ENCODE measurements around the gene NDUFS3.
"Not testable (repeated sequence)": the region's sequence is repeated elsewhere in the genome, so short reads cannot be mapped to it uniquely, and the experiment has no call there.

Gene NDUFS3

GRCh38 chr11:47536915-47537314, 42.0 kb upstream of the NDUFS3 start:
- TF ChIP-seq YY1 (IDR thresholded peaks at IDR 0.05; ENCODE audit: insufficient read depth, insufficient read length): no peak
- TF ChIP-seq SUZ12 (IDR thresholded peaks at IDR 0.05; ENCODE audit: extremely low read depth, insufficient read depth, insufficient read length): no peak
- no peak for TF ChIP-seq ZNF274 (IDR thresholded peaks at IDR 0.05; ENCODE audit: low read depth, low read length)
- H3K9ac ChIP-seq (ENCODE audit: insufficient read length, low read depth): no peak overlapping the region
- H3K36me3 ChIP-seq (ENCODE audit: insufficient read depth, insufficient read length, low read length): peaks cover 16% of the 10 kb centered on the region
- H3K9me3 ChIP-seq (ENCODE audit: insufficient read depth, low read length): no peaks in the 10 kb centered on the region
- DNase-seq (ENCODE audit: low read depth, low spot score): no peak
- H3K27me3 ChIP-seq (ENCODE audit: insufficient read depth, insufficient read length): no peaks in the 10 kb centered on the region
- H3K4me1 ChIP-seq (ENCODE audit: insufficient read depth, insufficient read length): peaks cover 4% of the 10 kb centered on the region
- H3K4me3 ChIP-seq (ENCODE audit: insufficient read length, low read depth): no peak overlapping the region

- H3K4me1 ChIP-seq (ENCODE audit: insufficient read depth, insufficient read length): peaks cover 4% of the 10 kb centered on the region
- H3K27me3 ChIP-seq (ENCODE audit: insufficient read depth, insufficient read length): no peaks in the 10 kb centered on the region
- DNase-seq (ENCODE audit: low read depth, low spot score): no peak
- H3K9ac ChIP-seq (ENCODE audit: insufficient read length, low read depth): no peak overlapping the region
- no peak overlapping the region for H3K4me3 ChIP-seq (ENCODE audit: insufficient read length, low read depth)
- TF ChIP-seq SUZ12 (IDR thresholded peaks at IDR 0.05; ENCODE audit: extremely low read depth, insufficient read depth, insufficient read length): no peak
- TF ChIP-seq YY1 (IDR thresholded peaks at IDR 0.05; ENCODE audit: insufficient read depth, insufficient read length): no peak
- TF ChIP-seq ZNF274 (IDR thresholded peaks at IDR 0.05; ENCODE audit: low read depth, low read length): no peak
- H3K9me3 ChIP-seq (ENCODE audit: insufficient read depth, low read length): no peaks in the 10 kb centered on the region
- peaks cover 16% of the 10 kb centered on the region for H3K36me3 ChIP-seq (ENCODE audit: insufficient read depth, insufficient read length, low read length)
These were observed 39.9 kb upstream of the NDUFS3 start for GRCh38 chr11:47538741-47539565.

- DNase-seq (ENCODE audit: low read depth, low spot score): no peak
- TF ChIP-seq YY1 (IDR thresholded peaks at IDR 0.05; ENCODE audit: insufficient read depth, insufficient read length) (no peak), ZNF274 (IDR thresholded peaks at IDR 0.05; ENCODE audit: low read depth, low read length) (no peak), SUZ12 (IDR thresholded peaks at IDR 0.05; ENCODE audit: extremely low read depth, insufficient read depth, insufficient read length) (no peak)
- Histone ChIP-seq H3K9ac (ENCODE audit: insufficient read length, low read depth) (no peak overlapping the region), H3K36me3 (ENCODE audit: insufficient read depth, insufficient read length, low read length) (peaks cover 15% of the 10 kb centered on the region), H3K9me3 (ENCODE audit: insufficient read depth, low read length) (no peaks in the 10 kb centered on the region), H3K4me1 (ENCODE audit: insufficient read depth, insufficient read length) (peaks cover 4% of the 10 kb centered on the region), H3K4me3 (ENCODE audit: insufficient read length, low read depth) (no peak overlapping the region), H3K27me3 (ENCODE audit: insufficient read depth, insufficient read length) (no peaks in the 10 kb centered on the region)
These were observed 39.2 kb upstream of the NDUFS3 start for GRCh38 chr11:47539681-47540039.

GRCh38 chr11:47541070-47541469, 37.8 kb upstream of the NDUFS3 start:
- Histone ChIP-seq H3K9me3 (ENCODE audit: insufficient read depth, low read length) (no peaks in the 10 kb centered on the region), H3K4me3 (ENCODE audit: insufficient read length, low read depth) (no peak overlapping the region), H3K27me3 (ENCODE audit: insufficient read depth, insufficient read length) (no peaks in the 10 kb centered on the region), H3K9ac (ENCODE audit: insufficient read length, low read depth) (no peak overlapping the region), H3K36me3 (ENCODE audit: insufficient read depth, insufficient read length, low read length) (peaks cover 6% of the 10 kb centered on the region), H3K4me1 (ENCODE audit: insufficient read depth, insufficient read length) (peaks cover 4% of the 10 kb centered on the region)
- no peak for DNase-seq (ENCODE audit: low read depth, low spot score)
- TF ChIP-seq ZNF274 (IDR thresholded peaks at IDR 0.05; ENCODE audit: low read depth, low read length) (no peak), SUZ12 (IDR thresholded peaks at IDR 0.05; ENCODE audit: extremely low read depth, insufficient read depth, insufficient read length) (no peak), YY1 (IDR thresholded peaks at IDR 0.05; ENCODE audit: insufficient read depth, insufficient read length) (no peak)

- no peak for DNase-seq (ENCODE audit: low read depth, low spot score)
- no peaks in the 10 kb centered on the region for H3K9me3 ChIP-seq (ENCODE audit: insufficient read depth, low read length)
- peaks cover 28% of the 10 kb centered on the region for H3K36me3 ChIP-seq (ENCODE audit: insufficient read depth, insufficient read length, low read length)
- no peak overlapping the region for H3K4me3 ChIP-seq (ENCODE audit: insufficient read length, low read depth)
- peaks cover 3% of the 10 kb centered on the region for H3K4me1 ChIP-seq (ENCODE audit: insufficient read depth, insufficient read length)
- no peaks in the 10 kb centered on the region for H3K27me3 ChIP-seq (ENCODE audit: insufficient read depth, insufficient read length)
- no peak for TF ChIP-seq SUZ12 (IDR thresholded peaks at IDR 0.05; ENCODE audit: extremely low read depth, insufficient read depth, insufficient read length)
- TF ChIP-seq YY1 (IDR thresholded peaks at IDR 0.05; ENCODE audit: insufficient read depth, insufficient read length): no peak
- TF ChIP-seq ZNF274 (IDR thresholded peaks at IDR 0.05; ENCODE audit: low read depth, low read length): no peak
- H3K9ac ChIP-seq (ENCODE audit: insufficient read length, low read depth): no peak overlapping the region
These were observed 33.6 kb upstream of the NDUFS3 start for GRCh38 chr11:47545298-47545697.

- not testable (repeated sequence) for H3K4me3 ChIP-seq (ENCODE audit: insufficient read length, low read depth); H3K4me1 ChIP-seq (ENCODE audit: insufficient read depth, insufficient read length)
- H3K36me3 ChIP-seq (ENCODE audit: insufficient read depth, insufficient read length, low read length): peaks cover 38% of the 10 kb centered on the region
These were observed 32.6 kb upstream of the NDUFS3 start for GRCh38 chr11:47546274-47546673.

GRCh38 chr11:47550288-47551047, 28.4 kb upstream of the NDUFS3 start:
- Histone ChIP-seq H3K4me3 (ENCODE audit: insufficient read length, low read depth) (no peak overlapping the region), H3K4me1 (ENCODE audit: insufficient read depth, insufficient read length) (peaks cover 2% of the 10 kb centered on the region), H3K36me3 (ENCODE audit: insufficient read depth, insufficient read length, low read length) (peaks cover 42% of the 10 kb centered on the region), H3K9me3 (ENCODE audit: insufficient read depth, low read length) (no peaks in the 10 kb centered on the region), H3K27me3 (ENCODE audit: insufficient read depth, insufficient read length) (no peaks in the 10 kb centered on the region), H3K9ac (ENCODE audit: insufficient read length, low read depth) (no peak overlapping the region)
- DNase-seq (ENCODE audit: low read depth, low spot score): no peak
- TF ChIP-seq YY1 (IDR thresholded peaks at IDR 0.05; ENCODE audit: insufficient read depth, insufficient read length) (no peak), SUZ12 (IDR thresholded peaks at IDR 0.05; ENCODE audit: extremely low read depth, insufficient read depth, insufficient read length) (no peak), ZNF274 (IDR thresholded peaks at IDR 0.05; ENCODE audit: low read depth, low read length) (no peak)

More at GRCh38 chr11:47546274-47546673, 32.6 kb upstream of the NDUFS3 start:
- not testable (repeated sequence) for H3K27me3 ChIP-seq (ENCODE audit: insufficient read depth, insufficient read length); H3K9ac ChIP-seq (ENCODE audit: insufficient read length, low read depth); H3K9me3 ChIP-seq (ENCODE audit: insufficient read depth, low read length); DNase-seq (ENCODE audit: low read depth, low spot score)

All from NT2/D1 (cell line).